ENCODE data around the gene OSMR.

GRCh38 chr5:38979535-38979934 lies 133.7 kb downstream of the OSMR start:
- TF ChIP-seq POLR2A (IDR thresholded peaks at IDR 0.05) = no peak
- no peak for TF ChIP-seq CTCF (IDR thresholded peaks at IDR 0.05)
